ENCODE data around the gene SUSD3. TPM values are rescaled to one million over a fixed set of nuclear protein-coding genes. Genes with fewer than 3 reads are reported as not detected.
A peak's percentile ranks its signal among the peaks of the same experiment; 100 is the strongest.

The SUSD3 gene
- total and polyA plus RNA-seq, 10 of the 15 experiments (the other 5 are each of a cell fraction or from before 2014, with no cell fraction given) = 2.5 to 92.0 (median 31.1) TPM

GRCh38 chr9:93094658-93095204 is 36.2 kb downstream of the SUSD3 start (continued):
- peak; percentile 62; the same call in 1 of the 3 replicates for TF ChIP-seq POU2F2 (IDR thresholded peaks at IDR 0.05; ENCODE audit: borderline replicate concordance, low read depth, low read length)
- no peak for TF ChIP-seq USF1 (IDR thresholded peaks at IDR 0.05; ENCODE audit: borderline replicate concordance, extremely low read length, insufficient read depth, low read depth, low read length)
- TF ChIP-seq PKNOX1 (IDR thresholded peaks at IDR 0.05) = no peak
- 0 out of 2 replicates have a peak, but pooled peaks have one; percentile 24 for TF ChIP-seq YY1 (IDR thresholded peaks at IDR 0.05; ENCODE audit: low read depth, low read length)
- peak in 1 of 2 experiments; percentile 48; a peak in 1 of 4 replicates for TF ChIP-seq ETV6 (conservative IDR thresholded peaks at IDR 0.05 in 1 of 2, IDR thresholded peaks at IDR 0.05 in 1 of 2; ENCODE audit: borderline replicate concordance in 1 of 2, low read depth in 1 of 2)
- no peak for TF ChIP-seq RB1 (IDR thresholded peaks at IDR 0.05; ENCODE audit: borderline replicate concordance)
- TF ChIP-seq IRF4 (IDR thresholded peaks at IDR 0.05; ENCODE audit: low read depth, low read length) = peak; percentile 82; the same call in 1 of the 2 replicates
- no peak for TF ChIP-seq RFX5 (IDR thresholded peaks at IDR 0.05; ENCODE audit: low read depth, low read length)
- TF ChIP-seq MEF2A (IDR thresholded peaks at IDR 0.05; ENCODE audit: insufficient read depth, low read depth, low read length) = 0 out of 2 replicates have a peak, but pooled peaks have one; percentile 10
